ENCODE measurements around the gene KAZN. TPM values are rescaled to one million over a fixed set of nuclear protein-coding genes. Genes with fewer than 3 reads are reported as not detected.

The KAZN gene
- total RNA-seq, 1 donor: 3.9 TPM

DNA sequence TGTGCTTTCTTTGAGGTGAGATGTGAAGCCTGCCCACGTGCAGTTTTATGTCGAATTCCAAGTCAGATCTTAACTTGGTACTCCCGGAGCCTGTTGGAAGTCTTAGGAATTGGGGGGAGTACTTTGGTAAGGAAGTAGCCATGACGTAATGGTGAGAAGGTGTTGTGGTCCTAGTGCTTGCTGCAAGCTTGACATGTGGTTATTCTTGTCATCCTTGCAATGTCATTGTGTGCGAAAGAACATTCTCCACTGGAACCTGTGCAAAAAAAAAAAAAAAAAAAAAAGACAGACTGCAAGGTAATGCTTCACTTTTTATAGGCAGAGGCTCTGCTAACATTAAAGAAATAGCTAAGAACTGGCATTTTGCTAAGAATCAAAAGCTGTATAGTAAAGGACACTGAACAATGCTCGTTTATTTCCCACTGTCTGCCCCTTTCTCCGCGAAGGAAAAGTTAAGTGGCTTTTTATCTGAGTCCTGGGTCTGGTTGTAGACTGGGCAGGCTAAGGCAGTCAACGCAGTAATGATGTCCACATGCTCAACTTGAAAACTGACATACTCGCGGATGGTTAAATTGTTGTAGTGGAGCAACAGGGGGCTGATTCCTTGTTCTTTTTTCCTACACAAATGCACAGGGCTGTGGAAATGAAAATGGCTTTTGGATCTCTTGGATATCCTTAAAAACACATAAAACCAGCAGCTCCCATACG, 2.1 kb downstream of the KAZN start:
- TF ChIP-seq, protein P1, sequence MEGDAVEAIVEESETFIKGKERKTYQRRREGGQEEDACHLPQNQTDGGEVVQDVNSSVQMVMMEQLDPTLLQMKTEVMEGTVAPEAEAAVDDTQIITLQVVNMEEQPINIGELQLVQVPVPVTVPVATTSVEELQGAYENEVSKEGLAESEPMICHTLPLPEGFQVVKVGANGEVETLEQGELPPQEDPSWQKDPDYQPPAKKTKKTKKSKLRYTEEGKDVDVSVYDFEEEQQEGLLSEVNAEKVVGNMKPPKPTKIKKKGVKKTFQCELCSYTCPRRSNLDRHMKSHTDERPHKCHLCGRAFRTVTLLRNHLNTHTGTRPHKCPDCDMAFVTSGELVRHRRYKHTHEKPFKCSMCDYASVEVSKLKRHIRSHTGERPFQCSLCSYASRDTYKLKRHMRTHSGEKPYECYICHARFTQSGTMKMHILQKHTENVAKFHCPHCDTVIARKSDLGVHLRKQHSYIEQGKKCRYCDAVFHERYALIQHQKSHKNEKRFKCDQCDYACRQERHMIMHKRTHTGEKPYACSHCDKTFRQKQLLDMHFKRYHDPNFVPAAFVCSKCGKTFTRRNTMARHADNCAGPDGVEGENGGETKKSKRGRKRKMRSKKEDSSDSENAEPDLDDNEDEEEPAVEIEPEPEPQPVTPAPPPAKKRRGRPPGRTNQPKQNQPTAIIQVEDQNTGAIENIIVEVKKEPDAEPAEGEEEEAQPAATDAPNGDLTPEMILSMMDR (IDR thresholded peaks at IDR 0.05; ENCODE audit: insufficient read depth, low read length): no peak
- no peak for DNase-seq (ENCODE audit: low read depth)
- no peak overlapping the region for H3K4me3 ChIP-seq (ENCODE audit: low read depth, low read length)

DNA sequence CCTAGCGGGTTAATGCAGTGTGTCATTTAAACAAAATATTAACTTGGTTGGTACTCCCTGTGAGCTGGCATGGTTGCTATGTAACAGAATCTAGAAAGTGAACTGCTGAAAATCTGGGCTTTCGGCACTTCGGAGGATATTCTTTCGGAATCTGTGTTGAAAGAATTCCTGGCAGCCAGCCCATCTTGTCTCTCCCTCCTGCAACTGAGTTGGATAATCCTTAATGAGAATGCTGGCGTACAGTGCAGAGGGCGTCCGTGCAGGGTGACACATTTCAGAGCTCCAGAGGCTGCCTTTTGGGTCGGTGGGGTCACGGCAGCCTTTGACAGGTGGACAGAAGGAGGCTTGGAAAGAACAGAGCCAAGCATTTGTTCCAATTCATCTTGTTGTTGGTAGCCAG, 3.7 kb downstream of the KAZN start:
- peak; percentile 56 for DNase-seq (ENCODE audit: low read depth)
- TF ChIP-seq, protein P1 (IDR thresholded peaks at IDR 0.05; ENCODE audit: insufficient read depth, low read length): no peak
- no peak overlapping the region for H3K4me3 ChIP-seq (ENCODE audit: low read depth, low read length)

DNA sequence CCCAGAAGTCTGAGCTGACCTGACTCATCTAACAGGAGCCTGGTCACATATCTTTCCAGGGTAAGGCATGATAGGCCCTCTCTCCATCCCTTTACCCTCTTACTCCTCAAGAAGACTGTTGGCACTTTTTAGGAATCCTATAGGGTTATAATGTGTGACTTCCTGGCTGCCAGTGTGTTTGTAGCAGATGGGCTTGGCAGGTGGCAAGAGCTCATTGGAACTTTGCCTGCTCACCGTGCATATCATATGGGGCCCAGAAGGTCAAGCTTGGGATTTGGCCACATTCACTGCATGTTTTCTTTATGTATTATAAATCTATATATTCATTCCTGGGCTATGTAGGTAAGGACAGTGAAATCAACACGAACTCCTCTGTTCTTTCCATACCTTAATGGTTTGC, 5.2 kb downstream of the KAZN start:
- TF ChIP-seq, protein P1 (IDR thresholded peaks at IDR 0.05; ENCODE audit: insufficient read depth, low read length): no peak
- no peak overlapping the region for H3K4me3 ChIP-seq (ENCODE audit: low read depth, low read length)
- DNase-seq (ENCODE audit: low read depth): no peak

DNA sequence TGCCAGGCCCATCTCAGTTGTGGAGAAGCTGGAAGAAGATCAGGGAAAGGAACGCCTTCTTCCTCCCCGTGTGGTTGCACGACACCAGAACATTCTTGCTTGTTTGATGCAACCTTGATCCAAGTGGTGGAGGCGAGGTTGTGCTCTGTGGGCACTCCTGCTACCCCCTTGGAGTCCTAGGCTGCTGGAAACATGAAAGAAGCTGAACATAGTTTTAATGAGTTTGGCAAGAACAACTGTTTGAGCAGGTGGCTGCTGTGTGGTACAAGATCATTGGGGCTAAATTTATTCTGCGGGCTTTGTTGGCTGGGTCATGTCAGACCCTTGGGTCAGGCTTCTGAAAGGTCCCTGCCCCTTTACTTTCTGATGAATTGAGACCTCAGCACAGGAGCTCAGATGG, 5.9 kb downstream of the KAZN start:
- no peak for DNase-seq (ENCODE audit: low read depth)
- no peak overlapping the region for H3K4me3 ChIP-seq (ENCODE audit: low read depth, low read length)
- TF ChIP-seq, protein P1 (IDR thresholded peaks at IDR 0.05; ENCODE audit: insufficient read depth, low read length): no peak

DNA sequence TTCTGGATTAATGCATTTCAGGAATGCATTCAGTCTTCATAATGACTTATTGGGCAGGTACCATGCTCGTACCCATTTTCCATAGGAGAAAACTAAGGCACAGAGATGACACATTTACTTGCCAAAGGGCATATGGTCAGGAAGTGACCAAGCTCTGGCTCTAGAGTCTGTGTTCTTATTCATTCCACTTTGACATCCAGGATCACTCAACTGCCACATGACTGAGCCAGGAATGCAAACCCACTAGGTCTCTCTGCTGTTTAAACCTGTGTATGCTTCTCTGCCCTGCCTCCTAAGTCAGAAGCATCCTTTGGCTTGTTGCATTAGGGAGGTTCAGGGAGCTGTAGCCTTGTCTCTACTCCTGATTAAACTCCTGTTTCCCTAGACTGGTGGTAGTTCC, 7.5 kb downstream of the KAZN start:
- no peak for DNase-seq (ENCODE audit: low read depth)
- TF ChIP-seq, protein P1 (IDR thresholded peaks at IDR 0.05; ENCODE audit: insufficient read depth, low read length): no peak
- no peak overlapping the region for H3K4me3 ChIP-seq (ENCODE audit: low read depth, low read length)

DNA sequence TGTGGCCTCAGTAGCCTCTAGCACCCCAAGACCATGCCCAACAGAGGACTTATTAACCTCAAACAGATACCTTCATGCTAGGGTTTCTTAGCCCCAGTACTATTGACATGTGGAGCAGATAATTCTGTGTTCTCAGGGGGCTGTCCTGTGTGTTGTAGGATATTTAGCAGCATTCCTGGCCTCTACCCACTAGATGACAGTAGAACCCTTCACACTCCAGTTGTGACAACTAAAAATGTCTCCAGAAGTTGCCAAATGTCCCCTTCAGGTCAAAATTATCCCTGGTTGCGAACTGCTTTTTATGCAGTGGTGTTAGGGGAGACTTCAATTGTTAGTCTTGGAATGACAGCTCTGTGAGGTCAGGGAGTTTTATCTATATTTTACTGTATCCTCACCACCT, 8.1 kb downstream of the KAZN start:
- DNase-seq (ENCODE audit: low read depth): no peak
- TF ChIP-seq, protein P1 (IDR thresholded peaks at IDR 0.05; ENCODE audit: insufficient read depth, low read length): peak; percentile 11
- H3K4me3 ChIP-seq (ENCODE audit: low read depth, low read length): no peak overlapping the region

DNA sequence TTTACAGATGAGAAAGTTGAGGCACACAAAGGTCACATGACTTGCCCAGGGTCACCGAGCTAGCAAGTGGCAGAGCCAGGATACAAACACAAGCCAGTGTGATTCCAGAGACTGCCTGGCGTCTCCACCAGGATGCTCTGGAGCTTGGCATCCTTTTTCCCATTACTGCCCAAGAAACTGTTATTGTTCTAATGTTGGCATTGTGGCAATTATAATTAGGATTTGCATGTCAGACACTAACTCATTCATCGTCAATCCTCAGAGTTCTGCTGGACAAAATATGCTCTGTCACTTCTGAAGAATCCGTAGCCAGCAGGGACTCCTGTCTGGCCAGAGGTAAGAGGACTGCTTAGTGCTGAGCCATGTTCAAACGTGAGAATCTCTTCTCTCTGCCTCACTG, 8.8 kb downstream of the KAZN start:
- no peak overlapping the region for H3K4me3 ChIP-seq (ENCODE audit: low read depth, low read length)
- DNase-seq (ENCODE audit: low read depth): no peak
- TF ChIP-seq, protein P1 (IDR thresholded peaks at IDR 0.05; ENCODE audit: insufficient read depth, low read length): no peak

Measured in fibroblast of the aortic adventitia (primary cell).